Measurements from ENCODE around the gene HOXD1.

- TF ChIP-seq POLR2A (IDR thresholded peaks at IDR 0.05; ENCODE audit: low read length), result no peak
- no peak for TF ChIP-seq GATA1 (IDR thresholded peaks at IDR 0.05; ENCODE audit: low read depth, low read length)
Observed at GRCh38 chr2:176174382-176174823, 14.1 kb upstream of the HOXD1 start.

Measured in erythroblast (primary cell).